B cell (primary cell): ENCODE data around the gene MAPK10. TPM values are rescaled to one million over a fixed set of nuclear protein-coding genes. Genes with fewer than 3 reads are reported as not detected.

ENCODE experiments used
- ATAC-seq: fragments of 200-7000 bp; cut with Tn5 transposase; one replicate; pipeline ENCODE4 v1.10.0; 2021; ENCODE audit warnings: low read depth, mild to moderate bottlenecking, moderate number of reproducible peaks, moderate library complexity
- CTCF ChIA-PET: fragments of 350-600 bp; sonication (Branson Sonifier 250); formaldehyde crosslinking; loops from one replicate; lab custom pipeline; 2021; ENCODE audit warnings: antibody characterized with exemption, inconsistent platforms; lab: Charles Lee
- POLR2A ChIA-PET: fragments of 350-600 bp; sonication (Branson Sonifier 250); formaldehyde crosslinking; loops from one replicate; lab custom pipeline; 2021; ENCODE audit warnings: antibody characterized with exemption; lab: Charles Lee
- DNase-seq: peaks from one replicate; pipeline ENCODE4 v3.0.0; 2013
- H2AFZ ChIP-seq: 2 replicates; pipeline ENCODE4 v1.6.1; 2012; ENCODE audit warnings: mild to moderate bottlenecking, low read depth, low read length; ENCODE audit not compliant: insufficient read depth, poor library complexity, severe bottlenecking
- H3K27ac ChIP-seq, 2 donors: 1 replicate in 1 of 2; 2 replicates in 1 of 2; pipeline ENCODE4 v1.5.1; 2012 to 2013; ENCODE audit warnings: low read length in 2 of 2, mild to moderate bottlenecking in 2 of 2, moderate library complexity in 1 of 2
- H3K27me3 ChIP-seq, 4 experiments: fragments of 200-600 bp in 1 of 4; sonication (generic) in 1 of 4; replicated peaks in 1 of 4; 1 replicate in 2 of 4; 2 replicates in 2 of 4; pipeline versions ENCODE4 v1.6.1 to v1.7.0; 2013 to 2016; ENCODE audit warnings: low read length in 3 of 4, mild to moderate bottlenecking in 2 of 4, mixed read lengths in 1 of 4, moderate library complexity in 1 of 4; ENCODE audit not compliant: insufficient read depth in 4 of 4, control insufficient read depth in 3 of 4; ENCODE audit errors: control extremely low read depth in 1 of 4
- H3K36me3 ChIP-seq, 2 experiments: replicated peaks in 1 of 2; 1 replicate in 1 of 2; 2 replicates in 1 of 2; pipeline versions ENCODE4 v1.6.1 to v1.7.1; 2013; ENCODE audit warnings: low read length in 1 of 2; ENCODE audit not compliant: insufficient read depth in 2 of 2, control insufficient read depth in 1 of 2; ENCODE audit errors: control extremely low read depth in 1 of 2, extremely low read depth in 1 of 2
- H3K4me1 ChIP-seq, 2 donors: fragments of 200-600 bp in 1 of 2; sonication (generic) in 1 of 2; 1 replicate in 1 of 2; 2 replicates in 1 of 2; pipeline versions ENCODE4 v1.5.1 to v1.6.1; 2013 to 2017; ENCODE audit warnings: low read length in 2 of 2; ENCODE audit not compliant: control insufficient read depth in 2 of 2, insufficient read depth in 2 of 2
- H3K4me2 ChIP-seq: replicated peaks from 2 replicates; pipeline ENCODE3; 2012; ENCODE audit warnings: mild to moderate bottlenecking, low read depth, low read length; ENCODE audit not compliant: poor library complexity, severe bottlenecking
- H3K4me3 ChIP-seq, 5 experiments: fragments of 200-600 bp in 1 of 5; sonication (generic) in 1 of 5; 1 replicate in 3 of 5; 2 replicates in 2 of 5; pipeline versions ENCODE4 v1.5.1 to v1.7.0; 2011 to 2016; ENCODE audit warnings: low read length in 4 of 5, mild to moderate bottlenecking in 4 of 5, low read depth in 2 of 5, control low read depth in 1 of 5, moderate library complexity in 1 of 5; ENCODE audit not compliant: insufficient read depth in 1 of 5; ENCODE audit errors: control extremely low read depth in 1 of 5, extremely low read depth in 1 of 5
- H3K79me2 ChIP-seq: fragments of 200-600 bp; sonication (generic); one replicate; pipeline ENCODE4 v1.6.0; 2016; ENCODE audit warnings: low read length; ENCODE audit not compliant: control insufficient read depth, insufficient read depth
- H3K9ac ChIP-seq: fragments of 200-600 bp; sonication (generic); 2 replicates; pipeline ENCODE4 v1.6.1; 2017; ENCODE audit warnings: mild to moderate bottlenecking, low read length, moderate library complexity
- H3K9me3 ChIP-seq, 3 donors: one replicate each; pipeline versions ENCODE4 v1.6.1 to v1.7.1; 2013; ENCODE audit warnings: low read length in 2 of 3; ENCODE audit not compliant: control insufficient read depth in 2 of 3, insufficient read depth in 1 of 3; ENCODE audit errors: control extremely low read depth in 1 of 3
- H4K20me1 ChIP-seq: 2 replicates; pipeline ENCODE4 v1.6.0; 2012; ENCODE audit warnings: mild to moderate bottlenecking, low read length; ENCODE audit not compliant: insufficient read depth, control insufficient read depth, poor library complexity, severe bottlenecking
- H3K27ac Mint-ChIP-seq: one replicate; pipeline ENCODE4 v1.8.0; 2021; ENCODE audit warnings: mixed read lengths
- H3K27me3 Mint-ChIP-seq: one replicate; pipeline ENCODE4 v1.8.0; 2021; ENCODE audit warnings: mixed read lengths
- H3K4me1 Mint-ChIP-seq: one replicate; pipeline ENCODE4 v1.8.0; 2021; ENCODE audit warnings: mixed read lengths
- H3K4me3 Mint-ChIP-seq: one replicate; pipeline ENCODE4 v1.8.0; 2021; ENCODE audit warnings: mixed read lengths
- H3K9me3 Mint-ChIP-seq: one replicate; pipeline ENCODE4 v1.8.0; 2022; ENCODE audit warnings: mixed read lengths; ENCODE audit not compliant: insufficient read depth
- CTCF ChIP-seq: fragments of 200-600 bp; IDR thresholded peaks from one replicate; pipeline ENCODE4 v1.8.0; 2022; ENCODE audit warnings: antibody characterized with exemption, mild to moderate bottlenecking
- EZH2 ChIP-seq: IDR thresholded peaks from 2 replicates; pipeline ENCODE4 v1.6.1; 2012; ENCODE audit warnings: borderline replicate concordance, low read depth, mild to moderate bottlenecking, moderate library complexity, low read length; ENCODE audit not compliant: insufficient read depth, poor library complexity, severe bottlenecking
- WGBS: methylation state at CpG from one replicate; pipeline ENCODE4 v1.1.5; 2013; ENCODE audit warnings: missing lambda C conversion rate; ENCODE audit not compliant: insufficient coverage; 5-methylcytosine and 5-hydroxymethylcytosine counted together
- intact Hi-C: fragments of 100-400 bp; cut with micrococcal nuclease; formaldehyde crosslinking; loops from one replicate; pipeline ENCODE4 v1.10.0; 2022
- polyA plus RNA-seq: library from polyadenylated mRNA; depleted of rRNA; stranded (reverse); fragments of >200 nt; gene quantifications from 2 replicates; pipeline ENCODE4 v1.2.3, GENCODE V29; 2012
- total RNA-seq, 2 donors: library from RNA; stranded (reverse); fragments of 120-200 nt in 1 of 2; gene quantifications; 1 replicate in 1 of 2; 2 replicates in 1 of 2; pipeline versions ENCODE4 v1.2.3 to v1.2.4, GENCODE V29; 2013 to 2022

MAPK10 gene
- total and polyA plus RNA-seq, 2 donors (not counting 1 experiment from before 2014, with no cell fraction given): 0.03 to 3.1 TPM

- Histone ChIP-seq H2AFZ (no peak overlapping the region), H3K27me3 (no peaks in the 10 kb centered on the region), H3K9ac (no peak overlapping the region), H3K4me1 (no peaks in the 10 kb centered on the region), H3K4me3 (no peak overlapping the region), H3K4me2 (no peak overlapping the region), H3K9me3 (no peaks in the 10 kb centered on the region), H3K79me2 (no peaks in the 10 kb centered on the region), H3K36me3 (no peaks in the 10 kb centered on the region), H4K20me1 (no peaks in the 10 kb centered on the region), H3K27ac (no peak overlapping the region)
- WGBS: no CpG with 5 or more reads among the region's 4 CpGs
- no peak overlapping the region for H3K4me3 Mint-ChIP-seq
- DNase-seq (peak; percentile 7), ATAC-seq (no peak)
- intact Hi-C loops: no loop called here
- no peak for TF ChIP-seq EZH2
- TF ChIP-seq CTCF: no peak
- no peak overlapping the region for H3K27ac Mint-ChIP-seq
- peaks cover 4% of the 10 kb centered on the region for H3K27me3 Mint-ChIP-seq
- H3K4me1 Mint-ChIP-seq: peaks cover 4% of the 10 kb centered on the region
- H3K9me3 Mint-ChIP-seq: no peaks in the 10 kb centered on the region
- CTCF ChIA-PET: no interaction called here
- POLR2A ChIA-PET: no interaction called here
Measured at GRCh38 chr4:86302251-86302650, 57.6 kb downstream of the MAPK10 start.

DNA sequence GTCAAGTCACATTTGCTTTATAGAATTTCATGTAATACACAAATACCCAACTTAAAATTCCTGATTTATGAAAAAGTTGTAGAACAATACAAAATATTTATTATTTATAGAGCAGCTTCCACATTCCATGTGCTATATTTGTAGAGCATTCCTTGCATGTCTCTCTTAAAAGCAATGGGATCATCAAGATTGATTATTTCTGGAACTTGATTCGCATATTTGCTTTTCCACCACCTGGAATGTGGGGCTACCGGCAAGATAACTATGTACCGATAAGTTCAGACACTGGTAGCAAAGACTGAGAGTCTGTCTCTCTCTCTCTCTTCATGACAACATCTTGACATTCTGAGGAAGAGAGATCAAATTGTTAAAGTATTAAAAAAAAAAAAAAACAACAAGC lies 59.3 kb downstream of the MAPK10 start:
- no peak for ATAC-seq
- H3K9ac ChIP-seq: no peak overlapping the region
- Mint-ChIP-seq H3K4me1 (peaks cover 4% of the 10 kb centered on the region), H3K27ac (no peak overlapping the region), H3K4me3 (no peak overlapping the region), H3K9me3 (no peaks in the 10 kb centered on the region), H3K27me3 (peaks cover 4% of the 10 kb centered on the region)
- no peak for DNase-seq
- no peaks in the 10 kb centered on the region for H3K4me1 ChIP-seq
- no peak overlapping the region for H3K4me2 ChIP-seq
- WGBS: no CpG with 5 or more reads among the region's 3 CpGs
- TF ChIP-seq CTCF (no peak), EZH2 (no peak)
- ChIA-PET POLR2A (no interaction called here), CTCF (interaction anchor here (0.7 kb wide), 1 partner anchor 1295 kb away, joined by 3 read pairs; no protein-coding TSS in a partner anchor)
- intact Hi-C loops: no loop called here
- H2AFZ ChIP-seq: no peak overlapping the region
- no peaks in the 10 kb centered on the region for H4K20me1 ChIP-seq
- no peaks in the 10 kb centered on the region for H3K79me2 ChIP-seq
- no peaks in the 10 kb centered on the region for H3K27me3 ChIP-seq
- H3K36me3 ChIP-seq: no peaks in the 10 kb centered on the region
- no peak overlapping the region for H3K4me3 ChIP-seq
- H3K27ac ChIP-seq: no peak overlapping the region
- H3K9me3 ChIP-seq: no peaks in the 10 kb centered on the region
